ENCODE results near the gene RPL29. TPM values are rescaled to one million over a fixed set of nuclear protein-coding genes. Genes with fewer than 3 reads are reported as not detected.
A peak's percentile ranks its signal among the peaks of the same experiment; 100 is the strongest.

Gene RPL29
- total RNA-seq, 1 donor from 2014 or later = 1,678 TPM

GRCh38 chr3:51987568-51987967 lies 8.1 kb downstream of the RPL29 start:
- Histone ChIP-seq H3K36me3 (no peaks in the 10 kb centered on the region), H3K4me3 (no peak overlapping the region), H3K27ac (no peak overlapping the region), H3K27me3 (no peaks in the 10 kb centered on the region), H3K4me1 (peaks cover 16% of the 10 kb centered on the region), H3K9me3 (no peaks in the 10 kb centered on the region)
- intact Hi-C loops (cut with DNase I) = no loop called here
- DNase-seq (ENCODE audit: extremely low spot score in 2 of 2) = no peak
- TF ChIP-seq CTCF (IDR thresholded peaks at IDR 0.05) = no peak
- no peak for TF ChIP-seq POLR2A (IDR thresholded peaks at IDR 0.05)
- no peak for TF ChIP-seq POLR2AphosphoS5 (IDR thresholded peaks at IDR 0.05; ENCODE audit: insufficient read depth in 1 of 2, low read depth in 1 of 2)

GRCh38 chr3:51986010-51986947 lies 9.4 kb downstream of the RPL29 start:
- Histone ChIP-seq H3K27me3 (no peaks in the 10 kb centered on the region), H3K4me3 (no peak overlapping the region), H3K4me1 (peaks cover 28% of the 10 kb centered on the region), H3K9me3 (no peaks in the 10 kb centered on the region), H3K36me3 (no peaks in the 10 kb centered on the region), H3K27ac (no peak overlapping the region)
- no peak for DNase-seq (ENCODE audit: extremely low spot score in 2 of 2)
- intact Hi-C loops (cut with DNase I) = no loop called here
- TF ChIP-seq POLR2A (IDR thresholded peaks at IDR 0.05) = no peak

GRCh38 chr3:51985063-51985462 lies 10.6 kb downstream of the RPL29 start:
- no peak overlapping the region for H3K27ac ChIP-seq
- intact Hi-C loops (cut with DNase I) = no loop called here
- no peak overlapping the region for H3K4me3 ChIP-seq
- peaks cover 28% of the 10 kb centered on the region for H3K4me1 ChIP-seq
- H3K36me3 ChIP-seq = no peaks in the 10 kb centered on the region
- no peaks in the 10 kb centered on the region for H3K9me3 ChIP-seq
- DNase-seq (ENCODE audit: extremely low spot score in 2 of 2) = no peak
- TF ChIP-seq CTCF (IDR thresholded peaks at IDR 0.05) = no peak
- TF ChIP-seq POLR2AphosphoS5 (IDR thresholded peaks at IDR 0.05; ENCODE audit: insufficient read depth in 1 of 2, low read depth in 1 of 2) = no peak
- no peak for TF ChIP-seq POLR2A (IDR thresholded peaks at IDR 0.05)
- H3K27me3 ChIP-seq = no peaks in the 10 kb centered on the region

- TF ChIP-seq POLR2A (IDR thresholded peaks at IDR 0.05) = no peak
- no peak for TF ChIP-seq POLR2AphosphoS5 (IDR thresholded peaks at IDR 0.05; ENCODE audit: insufficient read depth in 1 of 2, low read depth in 1 of 2)
- TF ChIP-seq CTCF (IDR thresholded peaks at IDR 0.05) = no peak
- Histone ChIP-seq H3K9me3 (no peaks in the 10 kb centered on the region), H3K27me3 (no peaks in the 10 kb centered on the region), H3K4me1 (peaks cover 28% of the 10 kb centered on the region), H3K4me3 (no peak overlapping the region), H3K36me3 (no peaks in the 10 kb centered on the region), H3K27ac (peak overlapping the region; percentile 91)
- intact Hi-C loops (cut with DNase I) = no loop called here
- no peak for DNase-seq (ENCODE audit: extremely low spot score in 2 of 2)
Measured at GRCh38 chr3:51984269-51984647, 11.4 kb downstream of the RPL29 start.

GRCh38 chr3:51983578-51984268 lies 12.0 kb downstream of the RPL29 start:
- TF ChIP-seq POLR2AphosphoS5 (IDR thresholded peaks at IDR 0.05; ENCODE audit: insufficient read depth in 1 of 2, low read depth in 1 of 2) (no peak), CTCF (IDR thresholded peaks at IDR 0.05) (no peak), POLR2A (IDR thresholded peaks at IDR 0.05) (no peak)
- DNase-seq (ENCODE audit: extremely low spot score in 2 of 2) = no peak
- H3K4me1 ChIP-seq = peaks cover 28% of the 10 kb centered on the region
- H3K27ac ChIP-seq = peak overlapping the region; percentile 91
- no peaks in the 10 kb centered on the region for H3K9me3 ChIP-seq
- H3K36me3 ChIP-seq = no peaks in the 10 kb centered on the region
- peak overlapping the region; percentile 53 to 60 for H3K4me3 ChIP-seq
- H3K27me3 ChIP-seq = no peaks in the 10 kb centered on the region
- intact Hi-C loops (cut with DNase I) = no loop called here
